Endothelial cell of hepatic sinusoid (primary cell): Measurements from ENCODE around the gene TTC7B.
"Not testable (repeated sequence)": the region's sequence is repeated elsewhere in the genome, so short reads cannot be mapped to it uniquely, and the experiment has no call there.

ENCODE experiments used
- in situ Hi-C: cut with HindIII; loops from 2 replicates; pipeline ENCODE4 v1.10.0; 2017; ENCODE audit warnings: low sequenced_read_pairs

TTC7B gene

DNA sequence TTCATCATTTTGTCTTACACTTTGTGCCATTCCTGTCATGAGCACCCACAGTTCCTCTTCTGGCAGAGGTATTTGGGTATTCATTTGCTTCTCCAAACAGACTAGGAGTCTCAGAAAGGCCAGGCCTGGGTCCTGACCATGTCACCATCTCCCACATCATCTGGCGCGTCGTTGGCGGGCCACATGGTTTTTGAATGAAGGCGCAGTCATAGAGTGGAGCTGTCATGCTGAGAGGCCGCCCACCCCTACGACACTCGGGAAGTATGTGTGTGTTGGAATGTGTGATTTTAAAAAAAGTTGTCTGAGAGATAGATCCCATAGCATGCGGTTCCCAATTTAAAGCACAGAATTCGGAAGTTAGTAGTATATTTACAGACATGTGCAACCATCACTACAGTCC is 15.6 kb upstream of the TTC7B start:
- in situ Hi-C loops, result no loop called here

DNA sequence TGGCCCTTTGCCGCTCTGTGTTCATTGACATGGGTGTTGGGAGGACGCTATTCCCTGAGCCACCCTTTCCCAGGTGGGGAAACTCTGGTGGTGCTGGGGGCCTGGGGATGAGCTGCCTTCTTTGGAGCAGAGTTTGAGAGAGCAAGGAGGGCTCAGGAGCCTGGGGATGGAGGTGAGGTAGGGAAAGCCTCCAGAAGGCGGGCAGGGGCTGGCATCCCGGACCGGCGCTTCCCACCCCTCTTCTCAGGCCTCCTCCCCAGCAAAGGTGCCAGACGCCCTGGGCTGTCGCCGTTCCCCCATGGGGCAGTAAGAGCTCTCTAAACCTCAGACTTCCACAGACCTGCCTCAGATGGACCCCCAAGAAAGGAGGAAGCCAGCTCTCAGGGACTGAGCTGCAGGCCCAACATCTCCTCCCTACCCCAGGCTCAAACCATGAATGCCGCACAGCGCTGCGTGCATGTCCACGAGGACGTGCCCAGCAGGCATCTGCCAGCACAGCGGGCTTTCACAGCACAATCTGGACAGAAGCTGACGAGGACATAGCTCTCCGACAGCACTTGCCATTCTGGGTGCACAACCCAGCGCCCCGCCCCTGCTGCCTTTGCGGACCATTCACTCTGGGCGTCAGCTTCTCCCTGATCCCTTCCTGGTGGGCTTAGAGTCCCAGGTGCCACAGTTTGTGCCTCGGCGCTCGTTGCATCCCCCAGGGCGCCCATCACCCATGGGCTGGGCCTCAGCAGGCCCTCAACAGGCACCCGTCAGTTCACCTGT is 14.9 kb upstream of the TTC7B start:
- in situ Hi-C loops, result no loop called here

DNA sequence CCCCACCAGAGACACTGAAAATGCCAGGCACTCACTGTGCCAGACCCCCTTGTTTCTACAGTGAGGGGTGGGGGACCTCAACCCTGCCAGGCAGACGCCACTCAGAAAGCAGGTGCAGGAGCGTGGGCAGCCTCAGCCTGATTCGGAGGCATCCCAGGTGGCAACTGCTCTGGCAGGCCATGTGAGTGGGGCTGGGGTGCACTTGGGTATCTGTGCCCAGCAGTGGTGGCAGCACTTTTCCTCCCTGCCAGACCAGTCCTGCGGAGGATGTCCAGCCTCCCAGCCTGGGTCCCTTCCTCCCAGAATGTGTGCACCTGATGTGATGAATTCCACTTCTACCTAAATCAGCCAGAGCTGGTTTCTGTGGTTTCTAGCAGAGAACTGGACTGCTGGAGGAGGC is 13.4 kb upstream of the TTC7B start:
- in situ Hi-C loops, result loop anchor here (5.0 kb wide), 1 partner anchor 78 kb away; no protein-coding TSS in a partner anchor

DNA sequence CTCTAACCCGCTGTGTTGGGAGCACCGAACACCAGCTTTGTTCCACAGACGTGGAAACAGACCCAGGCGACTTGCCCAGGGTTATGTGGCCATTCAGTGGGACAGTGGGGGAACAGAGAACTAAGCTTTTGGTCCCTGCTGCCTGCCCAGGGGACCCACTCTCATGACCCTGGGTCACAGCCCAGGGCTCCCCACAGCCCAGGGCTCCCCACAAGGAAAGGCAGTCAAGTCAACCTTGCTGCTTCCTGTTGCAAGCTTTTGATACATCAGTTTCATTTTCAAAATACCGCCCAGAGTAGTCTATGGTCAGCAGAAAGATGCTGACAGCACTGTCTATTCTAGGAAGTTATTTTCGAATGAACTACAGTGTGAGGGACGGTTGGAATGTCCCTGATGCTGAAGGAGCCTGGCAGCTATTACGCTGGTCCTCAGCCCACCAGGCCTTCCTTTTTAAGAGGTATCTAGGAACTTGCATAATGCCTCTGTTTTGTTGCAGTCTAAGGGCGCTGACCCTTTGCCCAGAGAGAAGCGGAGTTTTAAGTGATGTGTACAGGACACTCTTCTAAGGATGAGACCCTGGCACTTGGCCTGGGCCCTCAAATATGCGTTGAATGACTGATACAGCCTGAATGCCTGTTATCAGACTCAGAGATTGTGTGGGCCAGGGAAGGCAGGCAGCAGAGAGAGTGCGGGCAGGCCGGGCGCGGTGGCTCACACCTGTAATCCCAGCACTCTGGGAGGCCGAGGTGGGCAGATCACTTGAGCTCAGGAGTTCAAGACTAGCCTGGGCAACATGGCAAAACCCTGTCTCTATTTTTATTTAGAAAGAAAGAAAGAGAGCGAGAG is 12.6 kb upstream of the TTC7B start:
- in situ Hi-C loops, result loop anchor here (5.0 kb wide), 1 partner anchor 78 kb away; no protein-coding TSS in a partner anchor

DNA sequence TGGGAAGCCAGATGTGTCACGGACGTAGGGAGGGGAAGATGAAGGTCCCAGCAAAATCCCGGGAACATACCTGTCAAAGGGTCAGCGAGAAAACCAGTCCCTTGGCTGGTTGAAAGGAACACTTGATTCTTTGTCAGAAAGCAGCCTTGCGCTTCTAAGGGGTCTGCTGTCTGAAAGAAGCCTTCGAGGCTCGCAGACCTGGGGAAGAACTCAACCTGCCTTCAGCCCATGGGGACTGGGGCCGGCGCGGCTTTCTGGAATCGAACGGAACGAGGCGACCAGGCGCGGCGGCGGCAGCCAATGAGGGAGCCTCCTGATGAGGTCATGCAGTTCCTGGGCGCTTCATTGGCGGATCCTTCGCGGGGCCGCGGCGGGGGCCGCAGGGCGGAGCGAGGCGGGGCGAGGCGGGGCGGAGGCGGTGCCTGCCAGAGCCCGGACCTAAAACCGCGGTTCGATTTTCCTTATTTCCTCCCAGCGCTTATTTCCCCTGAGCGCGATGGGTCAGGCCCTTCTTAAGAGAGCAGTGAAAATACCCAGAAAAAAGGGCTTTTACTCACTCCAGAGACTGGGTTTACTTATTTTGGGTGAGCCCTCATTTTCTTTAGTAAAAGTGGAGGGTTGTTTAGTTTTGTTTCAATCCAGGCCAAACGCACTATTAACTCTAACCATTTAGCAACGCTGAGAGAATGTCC is 11.8 kb upstream of the TTC7B start:
- in situ Hi-C loops, result loop anchor here (5.0 kb wide), 1 partner anchor 79 kb away; no protein-coding TSS in a partner anchor

DNA sequence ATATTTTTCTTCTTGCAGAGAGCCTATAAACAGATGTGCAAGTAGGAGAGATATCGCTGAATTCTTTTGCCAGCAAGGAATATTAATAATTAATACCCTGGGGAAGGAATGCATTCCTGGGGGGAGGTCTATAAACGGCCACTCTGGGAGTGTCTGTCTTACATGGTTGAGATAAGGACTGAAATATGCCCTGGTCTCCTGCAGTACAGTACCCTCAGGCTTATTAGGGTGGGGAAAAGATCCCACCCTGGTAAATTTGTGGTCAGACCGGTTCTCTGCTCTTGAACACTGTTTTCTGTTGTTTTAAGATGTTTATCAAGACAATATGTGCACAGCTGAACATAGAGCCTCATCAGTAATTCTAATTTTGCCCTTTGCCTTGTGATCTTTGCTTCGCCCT is 7.3 kb upstream of the TTC7B start:
- in situ Hi-C loops, result not testable (repeated sequence)

DNA sequence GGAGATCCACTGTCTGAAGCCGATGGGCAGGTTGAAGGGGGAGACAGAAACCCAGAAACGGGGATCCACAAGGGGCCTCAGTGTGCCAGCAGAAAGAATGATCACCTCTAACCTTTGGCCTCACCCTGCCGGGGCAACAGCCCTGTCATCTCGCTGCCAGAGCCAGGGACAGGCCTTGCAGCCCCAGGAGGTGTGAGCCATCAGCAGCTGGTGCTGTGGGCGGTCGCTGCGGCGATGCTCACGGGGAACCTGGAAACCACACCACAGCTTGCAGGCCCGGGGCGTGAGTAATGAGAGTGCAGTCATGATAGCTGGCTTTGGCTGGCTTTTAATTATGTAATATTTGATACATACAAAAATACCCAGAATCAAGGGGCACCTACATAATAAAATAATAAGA is 4.7 kb upstream of the TTC7B start:
- in situ Hi-C loops, result no loop called here

DNA sequence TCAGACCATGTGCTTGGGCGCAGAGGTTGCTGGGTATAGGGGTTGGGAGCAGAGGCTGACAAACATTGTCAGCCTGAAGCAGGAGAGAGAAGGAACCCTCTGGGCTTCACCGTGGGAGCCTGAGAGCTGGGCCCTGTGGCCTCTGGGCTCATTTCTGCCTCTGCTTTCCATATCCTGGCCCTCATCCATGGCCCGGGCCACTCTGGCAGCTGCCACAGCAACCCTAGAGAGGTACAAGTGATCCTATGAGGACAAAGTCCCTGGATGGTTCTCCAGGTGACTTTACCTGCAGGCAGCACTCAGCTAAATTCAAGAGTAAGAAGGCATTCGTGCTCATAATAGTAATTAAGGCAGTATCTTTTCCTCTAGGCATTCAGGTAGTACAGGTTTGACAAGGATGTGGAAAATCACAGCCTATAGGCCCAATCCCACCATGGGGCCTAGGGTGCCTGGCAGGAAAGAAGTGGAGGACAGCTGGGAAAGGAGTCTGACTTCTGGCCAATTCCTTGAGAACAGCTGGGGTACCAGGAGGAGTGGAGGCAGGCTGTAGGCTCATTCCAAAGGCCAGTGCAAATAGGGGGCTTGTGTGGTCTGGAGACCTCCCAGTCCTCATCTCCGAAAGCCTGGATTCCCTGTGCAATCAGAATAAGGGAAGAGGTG is 3.6 kb upstream of the TTC7B start:
- in situ Hi-C loops, result no loop called here

DNA sequence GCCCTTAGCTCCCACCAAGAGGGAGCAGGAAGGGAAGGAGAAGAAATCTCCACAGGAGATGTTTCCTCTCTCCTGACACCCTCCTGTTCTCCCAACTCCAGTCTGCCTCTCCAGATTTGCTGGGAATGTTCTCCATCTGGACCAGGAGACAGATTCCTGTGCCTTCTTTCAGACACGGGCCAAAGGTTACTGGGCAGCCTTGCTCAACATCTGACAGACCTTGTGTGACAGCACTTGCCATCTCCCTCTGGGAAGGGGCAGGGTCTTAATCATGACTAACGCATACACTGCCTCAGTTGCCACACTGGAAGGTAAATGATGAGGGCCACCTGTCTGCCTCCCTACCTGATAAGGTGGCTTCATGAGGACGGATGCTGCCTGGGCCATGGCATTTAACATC is 2.5 kb upstream of the TTC7B start:
- in situ Hi-C loops, result no loop called here

DNA sequence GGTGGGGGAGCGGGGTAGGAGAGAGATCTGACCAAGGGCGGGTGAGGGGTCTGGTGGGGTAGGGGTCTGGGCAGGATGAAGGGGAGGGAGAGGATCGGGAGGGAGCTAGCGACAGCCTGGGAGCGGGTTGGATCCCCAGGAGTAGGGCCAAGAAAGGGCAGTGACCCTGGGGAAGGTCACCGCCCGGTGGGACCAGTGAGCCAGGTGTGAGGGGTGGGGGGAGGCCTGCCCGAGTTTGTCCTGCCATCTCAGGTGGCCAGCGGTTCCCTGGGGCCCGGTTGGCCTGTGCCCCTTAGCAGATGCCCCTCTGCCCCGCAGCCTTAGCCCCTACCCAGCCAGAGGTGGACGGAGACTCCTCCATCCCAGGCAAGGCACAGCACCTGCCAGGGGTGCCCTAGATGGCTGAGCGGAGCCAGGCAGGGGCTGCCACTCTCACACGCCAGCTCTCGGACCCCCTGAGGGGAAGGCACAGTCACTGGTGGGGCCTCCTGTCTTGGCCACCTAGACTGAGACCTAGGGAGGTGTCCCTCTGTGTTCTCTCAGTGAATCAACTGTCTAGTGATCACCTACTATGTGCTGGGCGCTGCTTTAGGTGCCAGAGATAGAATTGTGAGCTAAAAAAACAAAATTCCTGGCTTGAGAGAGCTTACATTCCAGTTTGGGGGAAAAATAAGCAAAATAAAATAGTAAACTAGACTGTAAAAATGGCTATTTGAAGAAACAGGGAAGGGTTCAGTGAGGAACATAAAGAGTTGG is 629 bp upstream of the TTC7B start:
- in situ Hi-C loops, result no loop called here

DNA sequence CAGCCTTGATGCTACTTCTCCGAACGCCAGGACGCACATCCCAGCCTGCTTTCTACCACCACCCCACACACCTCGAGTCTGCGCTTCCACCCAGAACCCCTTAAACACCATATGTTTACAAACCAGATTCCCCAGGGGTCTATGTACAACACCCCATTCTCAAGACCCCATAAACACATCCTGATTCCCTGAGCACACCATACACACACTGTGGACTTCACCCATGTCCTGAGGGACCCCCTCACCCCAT is 733 bp downstream of the TTC7B start:
- in situ Hi-C loops, result no loop called here

DNA sequence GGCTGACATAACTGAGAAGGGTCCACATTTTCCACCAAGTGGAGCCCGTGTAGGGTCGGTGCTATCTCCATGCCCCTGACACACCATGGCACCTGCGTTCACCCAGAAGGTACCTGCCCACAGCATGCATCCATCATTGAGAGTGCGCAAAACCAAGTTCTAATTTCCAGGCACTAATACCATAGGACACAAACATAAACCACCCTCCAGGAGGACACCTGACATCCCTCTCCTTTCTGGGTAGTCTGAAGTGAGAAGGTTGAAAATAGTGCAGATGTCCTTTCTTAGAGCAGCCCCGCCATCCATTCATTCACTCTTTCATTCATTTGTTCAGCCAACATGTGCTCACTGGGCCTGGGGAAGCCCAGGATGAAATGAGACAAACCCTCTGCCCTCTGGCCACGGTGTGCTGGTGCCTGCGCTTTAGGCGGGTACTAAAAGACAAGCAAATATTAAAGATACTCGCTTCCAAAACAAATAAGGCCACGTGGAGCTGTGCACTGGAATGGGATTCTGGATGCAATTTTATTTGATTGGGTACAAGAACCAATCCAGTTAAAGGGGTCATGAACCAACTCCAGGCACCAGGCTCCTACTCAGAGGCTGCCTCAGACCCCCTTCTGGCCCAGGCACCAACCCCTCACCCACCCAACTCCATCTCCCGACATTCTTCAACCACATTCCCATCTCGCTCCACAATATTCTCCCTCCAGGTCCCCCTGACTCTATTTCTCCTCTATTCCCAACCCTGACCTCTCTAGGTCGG is 1.2 kb downstream of the TTC7B start:
- in situ Hi-C loops, result no loop called here

DNA sequence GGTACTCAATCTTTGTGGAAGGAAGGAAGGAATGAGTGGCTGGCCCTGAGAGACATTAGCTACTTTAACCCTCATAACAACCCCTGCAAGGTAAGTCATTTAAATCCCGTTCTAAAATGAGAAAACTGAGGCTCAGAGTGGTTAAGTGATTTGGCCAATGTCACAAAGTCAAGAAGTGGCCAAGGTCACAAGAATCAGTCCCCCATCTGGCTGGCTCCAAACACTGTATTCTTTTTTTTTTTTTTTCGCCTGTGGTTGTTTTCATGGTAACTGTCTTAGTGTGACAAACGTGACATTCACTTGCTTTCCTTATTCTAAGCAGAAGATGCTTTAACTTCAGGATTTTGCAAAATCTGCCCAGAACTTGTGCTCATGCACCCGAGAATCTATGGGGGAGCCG is 2.8 kb downstream of the TTC7B start:
- in situ Hi-C loops, result no loop called here

DNA sequence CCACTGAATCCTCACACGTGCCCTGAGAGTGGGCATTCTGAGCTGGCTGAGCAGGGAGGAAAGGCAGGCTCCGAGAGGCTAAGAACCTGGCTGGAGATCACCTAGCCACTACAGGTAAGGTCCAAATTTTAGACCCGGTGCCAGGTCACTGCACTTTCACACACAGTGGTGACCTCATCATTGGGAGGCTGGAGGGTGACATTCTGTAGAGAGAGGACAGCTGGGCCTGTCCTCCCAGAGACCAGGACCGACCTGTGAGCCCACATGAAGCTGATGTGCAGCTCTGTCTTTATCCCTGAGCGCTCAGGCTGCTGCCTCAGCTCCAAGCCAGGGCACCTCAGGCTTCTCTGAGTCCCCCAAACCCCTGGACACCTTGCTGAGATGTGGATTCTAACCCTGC is 4.1 kb downstream of the TTC7B start:
- in situ Hi-C loops, result no loop called here

DNA sequence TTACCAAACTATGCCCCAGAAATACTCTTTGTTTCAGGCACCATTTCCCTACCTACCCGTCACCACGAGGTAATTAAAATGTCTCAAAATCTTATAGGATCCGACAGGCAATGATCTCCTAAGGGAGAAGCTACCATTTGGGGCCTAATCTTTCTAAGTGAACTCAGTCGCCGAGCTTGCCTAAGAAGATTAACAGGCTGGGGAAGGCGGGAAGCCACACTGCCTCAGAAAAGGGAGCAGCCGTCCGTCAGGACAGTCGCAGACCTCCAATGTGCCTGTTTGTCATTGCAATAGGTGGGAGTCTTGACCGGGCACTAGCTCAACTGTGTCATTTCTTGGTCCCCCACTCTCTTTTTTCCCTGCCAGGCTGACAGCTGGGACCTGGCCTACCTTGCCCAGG is 4.6 kb downstream of the TTC7B start:
- in situ Hi-C loops, result no loop called here

DNA sequence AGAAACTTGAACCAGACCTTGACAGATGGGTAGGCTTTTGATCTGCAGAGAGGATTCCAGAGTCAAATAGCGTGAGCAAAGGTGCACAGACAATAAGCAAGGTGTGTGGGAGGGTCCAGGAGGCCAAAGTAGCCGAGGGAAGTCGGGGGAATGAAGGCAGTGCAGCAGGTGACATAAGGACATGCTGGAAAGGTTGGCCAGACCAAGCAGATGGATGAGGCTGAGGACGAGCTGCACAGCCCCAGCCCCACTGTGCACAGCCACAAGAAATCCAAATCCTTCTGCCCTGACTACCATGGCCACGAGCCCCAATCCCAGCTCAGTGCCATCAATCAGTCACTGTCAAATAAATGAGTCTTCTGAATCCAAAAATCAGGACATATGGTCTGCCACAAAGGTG is 5.4 kb downstream of the TTC7B start:
- in situ Hi-C loops, result no loop called here

DNA sequence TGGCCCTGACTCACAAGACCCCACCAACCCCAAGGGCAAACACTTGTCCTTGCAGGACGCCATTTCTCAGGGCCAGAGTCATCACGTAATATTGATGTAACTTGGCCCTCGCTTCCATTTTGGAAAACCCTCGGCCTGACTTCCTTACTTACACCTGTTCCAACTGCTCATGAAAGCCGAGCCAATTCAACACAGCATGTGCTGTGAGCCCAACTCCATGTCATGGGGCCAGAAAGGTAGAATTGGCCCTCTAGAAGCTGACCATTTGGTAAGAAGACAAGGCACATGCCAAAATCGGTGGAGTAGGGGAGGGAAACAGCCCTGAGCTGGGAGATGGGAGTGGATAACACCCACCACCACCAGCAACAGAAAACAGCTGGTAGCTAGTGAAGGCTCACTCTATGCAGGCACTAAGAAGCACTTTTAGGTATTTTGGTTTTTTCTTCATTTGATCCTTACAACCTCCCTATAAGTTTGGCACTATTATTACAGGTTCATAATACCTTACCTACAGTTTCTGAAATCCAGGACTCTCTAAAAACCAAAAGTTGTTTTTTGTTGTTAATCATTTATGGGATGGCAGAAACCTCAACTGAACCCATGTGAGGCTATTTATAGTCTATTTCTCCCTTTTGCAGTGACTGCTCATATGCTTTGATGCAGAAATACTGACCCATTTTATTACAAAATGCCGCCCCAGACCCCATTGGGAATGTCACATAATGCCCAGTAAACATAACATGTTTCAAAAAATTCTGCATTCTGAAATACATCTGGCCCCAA is 6.5 kb downstream of the TTC7B start:
- in situ Hi-C loops, result no loop called here

DNA sequence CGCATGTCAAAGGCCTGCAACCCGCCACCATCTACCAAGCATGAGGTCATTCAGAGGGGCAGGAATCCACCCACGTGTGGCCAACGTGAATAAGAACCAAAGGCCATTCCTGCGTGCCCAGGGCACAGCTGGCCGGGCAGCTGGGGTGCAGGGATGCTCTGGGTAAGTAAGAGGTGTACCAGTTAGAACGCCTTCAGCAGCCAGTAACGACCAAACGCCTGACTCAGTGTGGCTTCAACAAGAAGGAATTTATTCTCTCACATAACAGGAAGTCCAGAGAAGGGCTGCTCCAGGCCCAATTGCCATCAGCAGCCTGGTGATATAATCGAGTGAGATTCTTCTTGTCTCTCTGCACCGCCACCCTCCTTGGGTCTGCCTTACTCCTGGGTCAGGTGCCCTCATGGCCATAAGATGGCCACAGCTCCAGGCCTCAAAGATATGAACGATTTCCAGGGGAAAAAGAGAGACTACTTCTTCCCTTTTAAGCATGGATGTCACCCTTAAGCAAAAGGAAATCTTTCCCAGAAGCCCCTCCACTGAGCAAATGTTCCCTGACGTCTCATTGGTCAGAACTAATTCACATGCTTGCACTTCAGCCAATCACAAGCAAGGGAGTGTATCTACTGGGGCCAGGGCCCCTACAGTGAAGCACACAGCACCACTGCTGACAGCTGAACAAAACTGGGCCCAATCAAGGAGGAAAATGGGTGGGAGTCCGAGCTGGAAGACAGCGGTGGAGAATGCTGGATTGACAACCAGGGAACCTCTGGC is 7.3 kb downstream of the TTC7B start:
- in situ Hi-C loops, result no loop called here
